Upper lobe of left lung (tissue), 6 donors: Measurements from ENCODE around the gene ARMH3. TPM values are rescaled to one million over a fixed set of nuclear protein-coding genes. Genes with fewer than 3 reads are reported as not detected.
"Not testable (repeated sequence)": the region's sequence is repeated elsewhere in the genome, so short reads cannot be mapped to it uniquely, and the experiment has no call there.

Source experiments
- ATAC-seq, 2 donors: fragments of 200-7000 bp; cut with Tn5 transposase; one replicate each; pipeline ENCODE4 v1.9.1; 2022; ENCODE audit warnings: mild to moderate bottlenecking in 2 of 2, moderate library complexity in 2 of 2; ENCODE audit not compliant: low FRiP score in 2 of 2
- DNase-seq, 2 donors: peaks; one replicate each; pipeline ENCODE4 v3.0.0-alpha.2; 2019 to 2020
- H3K27ac ChIP-seq, 4 donors: fragments of 200-600 bp; sonication (generic); one replicate each; pipeline ENCODE4 v1.5.1; 2016 to 2019
- H3K27me3 ChIP-seq, 4 donors: fragments of 200-600 bp; sonication (generic); one replicate each; pipeline ENCODE4 v1.5.1; 2017 to 2019
- H3K36me3 ChIP-seq, 4 donors: fragments of 200-600 bp; sonication (generic); one replicate each; pipeline ENCODE4 v1.5.1; 2016 to 2019
- H3K4me1 ChIP-seq, 4 donors: fragments of 200-600 bp; sonication (generic); one replicate each; pipeline ENCODE4 v1.5.1; 2018 to 2019
- H3K4me3 ChIP-seq, 4 donors: fragments of 200-600 bp; sonication (generic); one replicate each; pipeline ENCODE4 v1.5.1; 2017 to 2019; ENCODE audit warnings: mild to moderate bottlenecking in 2 of 4, moderate library complexity in 1 of 4
- H3K9me3 ChIP-seq, 4 donors: fragments of 200-600 bp; sonication (generic); one replicate each; pipeline ENCODE4 v1.5.1; 2018 to 2019
- CTCF ChIP-seq, 6 experiments: fragments of 450-650 bp in 4 of 6; fragments of 200-600 bp in 2 of 6; sonication (generic) in 2 of 6; IDR thresholded peaks; one replicate each; pipeline ENCODE4 v1.5.1; 2016 to 2019; ENCODE audit warnings: antibody characterized with exemption in 6 of 6
- EP300 ChIP-seq, 4 donors: sonication (generic); formaldehyde crosslinking; IDR thresholded peaks; one replicate each; pipeline ENCODE4 v1.5.1; 2017; ENCODE audit warnings: antibody characterized with exemption in 4 of 4, control low read depth in 2 of 4
- POLR2A ChIP-seq, 4 donors: fragments of 450-650 bp; IDR thresholded peaks; one replicate each; pipeline ENCODE4 v1.5.1; 2016 to 2017; ENCODE audit warnings: antibody characterized with exemption in 4 of 4, mild to moderate bottlenecking in 2 of 4
- POLR2AphosphoS5 ChIP-seq, 2 donors: sonication (generic); formaldehyde crosslinking; IDR thresholded peaks; one replicate each; pipeline ENCODE4 v1.5.1; 2017; ENCODE audit warnings: antibody characterized with exemption in 2 of 2
- WGBS, 2 donors: methylation state at CpG; one replicate each; pipeline ENCODE4 v1.1.5; 2017 to 2018; 5-methylcytosine and 5-hydroxymethylcytosine counted together
- total RNA-seq, 6 donors: library from RNA; depleted of rRNA in 4 of 6; stranded (reverse); fragments of >200 nt in 4 of 6; gene quantifications; one replicate each; pipeline versions ENCODE4 v1.1.0 to v1.2.1, GENCODE V29; 2016 to 2021
- donor health status: DM: no; HTN: no; CAD: no; lungs with moderate emphysema.
- donor health status: DM: no; HTN: yes; CAD: no; lungs with severe emphysema.

Gene ARMH3
- total RNA-seq, 6 donors from 2014 or later = 14.4 to 39.8 (median 25.5) TPM

- no peak for ATAC-seq
- no peak for DNase-seq
- TF ChIP-seq EP300 (IDR thresholded peaks at IDR 0.05) (no peak), CTCF (IDR thresholded peaks at IDR 0.05) (no peak), POLR2AphosphoS5 (IDR thresholded peaks at IDR 0.05) (no peak), POLR2A (IDR thresholded peaks at IDR 0.05) (no peak)
- Histone ChIP-seq H3K9me3 (no peaks in the 10 kb centered on the region), H3K4me1 (peaks cover 0 to 8% (median 2%) of the 10 kb centered on the region in 4 donors), H3K27me3 (no peaks in the 10 kb centered on the region), H3K36me3 (peaks cover 10 to 83% (median 54%) of the 10 kb centered on the region in 4 donors), H3K27ac (no peak overlapping the region), H3K4me3 (no peak overlapping the region)
- WGBS, 2 donors = 65 to 68% methylated on average over 1 of the region's 1 CpG
Observed at GRCh38 chr10:101995451-101996063, 60.4 kb downstream of the ARMH3 start.

DNA sequence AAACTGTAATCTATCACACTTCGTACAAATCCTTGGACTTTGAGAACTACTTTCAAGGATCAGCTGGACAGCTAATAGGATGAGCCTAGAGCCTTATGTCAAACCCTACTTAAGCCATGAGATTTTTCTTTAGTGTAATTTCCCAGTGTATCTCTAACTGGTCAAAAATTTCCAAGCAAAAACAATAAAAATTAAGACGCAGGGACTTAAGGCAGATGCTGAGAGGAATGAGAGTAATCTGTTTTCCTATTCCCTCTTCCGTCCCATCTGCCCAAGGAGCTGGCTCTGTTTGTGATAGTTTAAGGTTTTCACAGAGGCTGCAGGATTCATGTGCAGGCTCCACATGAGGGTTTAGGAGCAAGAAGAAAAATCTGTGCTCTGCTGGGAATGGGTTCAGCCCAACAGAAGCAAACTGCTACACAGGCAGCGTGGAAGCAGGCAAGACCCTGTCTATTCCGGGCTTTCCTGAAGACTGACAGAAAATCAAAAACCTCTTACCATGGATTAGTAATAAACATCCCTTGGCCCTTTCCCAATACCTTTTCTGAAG lies 62.2 kb downstream of the ARMH3 start:
- Histone ChIP-seq H3K36me3 (peaks cover 16 to 84% (median 63%) of the 10 kb centered on the region in 4 donors), H3K9me3 (no peaks in the 10 kb centered on the region), H3K27ac (no peak overlapping the region), H3K4me3 (no peak overlapping the region), H3K4me1 (peaks cover 0 to 8% (median 2%) of the 10 kb centered on the region in 4 donors), H3K27me3 (no peaks in the 10 kb centered on the region)
- no peak for ATAC-seq
- TF ChIP-seq POLR2AphosphoS5 (IDR thresholded peaks at IDR 0.05) (no peak), CTCF (IDR thresholded peaks at IDR 0.05) (no peak), POLR2A (IDR thresholded peaks at IDR 0.05) (no peak), EP300 (IDR thresholded peaks at IDR 0.05) (no peak)
- no peak for DNase-seq
- 95 to 97% methylated on average over 5 of the region's 5 CpGs for WGBS, 2 donors

- Histone ChIP-seq H3K4me1 (peaks cover 0 to 8% (median 2%) of the 10 kb centered on the region in 4 donors), H3K27me3 (no peaks in the 10 kb centered on the region), H3K36me3 (peaks cover 20 to 84% (median 64%) of the 10 kb centered on the region in 4 donors), H3K9me3 (no peaks in the 10 kb centered on the region), H3K4me3 (no peak overlapping the region), H3K27ac (no peak overlapping the region)
- ATAC-seq (no peak), DNase-seq (no peak)
- WGBS, 2 donors = 96 to 99% methylated on average over 4 of the region's 4 CpGs
- TF ChIP-seq EP300 (IDR thresholded peaks at IDR 0.05) (no peak), CTCF (IDR thresholded peaks at IDR 0.05) (no peak), POLR2AphosphoS5 (IDR thresholded peaks at IDR 0.05) (no peak), POLR2A (IDR thresholded peaks at IDR 0.05) (no peak)
Observed at GRCh38 chr10:101993221-101993620, 62.8 kb downstream of the ARMH3 start.

DNA sequence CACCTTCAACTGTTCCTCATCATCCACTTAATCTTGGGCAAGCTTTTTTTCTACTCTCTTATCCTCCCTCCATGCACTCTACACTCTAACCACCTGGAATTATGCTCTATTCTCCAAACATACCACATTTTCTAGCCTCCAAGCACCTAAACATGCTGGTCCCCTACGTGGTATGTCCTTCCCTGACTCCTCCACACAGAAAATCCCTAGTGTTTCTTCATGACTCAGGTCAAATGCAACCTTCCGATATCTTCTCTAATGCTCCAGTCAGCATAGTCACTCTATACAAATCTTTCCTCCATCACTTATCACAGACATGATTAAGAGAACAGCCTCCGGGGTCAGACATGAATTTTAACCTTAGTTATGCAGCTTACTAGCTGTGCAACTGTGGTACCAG lies 68.8 kb downstream of the ARMH3 start:
- Histone ChIP-seq H3K4me1 (peaks cover 10 to 20% (median 19%) of the 10 kb centered on the region in 4 donors), H3K27me3 (no peaks in the 10 kb centered on the region), H3K27ac (no peak overlapping the region), H3K36me3 (peaks cover 24 to 79% (median 51%) of the 10 kb centered on the region in 4 donors), H3K9me3 (no peaks in the 10 kb centered on the region), H3K4me3 (no peak overlapping the region)
- no peak for ATAC-seq
- DNase-seq = no peak
- WGBS, 2 donors = 59 to 74% methylated on average over 3 of the region's 3 CpGs
- TF ChIP-seq POLR2A (IDR thresholded peaks at IDR 0.05) (no peak), POLR2AphosphoS5 (IDR thresholded peaks at IDR 0.05) (no peak), CTCF (IDR thresholded peaks at IDR 0.05) (no peak), EP300 (IDR thresholded peaks at IDR 0.05) (no peak)

DNA sequence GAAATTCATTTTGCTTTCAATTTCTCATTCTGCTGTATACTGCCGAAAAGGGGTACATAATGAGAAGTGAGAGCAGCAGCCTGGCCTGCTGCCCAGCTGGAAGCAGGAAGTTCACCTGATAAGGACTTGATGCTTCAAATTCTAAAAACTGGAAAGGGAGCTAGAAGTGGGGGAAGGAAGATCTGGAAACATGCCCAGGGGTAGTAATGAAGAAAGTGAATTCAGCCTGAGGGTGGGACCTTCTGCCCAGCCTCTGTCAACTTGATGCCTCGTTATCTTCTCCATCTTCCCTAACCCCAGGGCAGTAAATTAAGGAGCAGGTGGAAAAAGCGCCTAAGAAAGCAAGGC lies 69.4 kb downstream of the ARMH3 start:
- peak in 1 of 2 donors; percentile 67 for DNase-seq
- ATAC-seq = peak; percentile 46 to 53
- Histone ChIP-seq H3K36me3 (peaks cover 24 to 76% (median 47%) of the 10 kb centered on the region in 4 donors), H3K27me3 (no peaks in the 10 kb centered on the region), H3K4me1 (peaks cover 10 to 20% (median 19%) of the 10 kb centered on the region in 4 donors), H3K9me3 (no peaks in the 10 kb centered on the region), H3K27ac (peak overlapping the region in 3 of 4 donors; percentile 36 to 69 (median 54)), H3K4me3 (no peak overlapping the region)
- TF ChIP-seq POLR2A (IDR thresholded peaks at IDR 0.05) = no peak
- TF ChIP-seq POLR2AphosphoS5 (IDR thresholded peaks at IDR 0.05) = no peak
- no peak for TF ChIP-seq EP300 (IDR thresholded peaks at IDR 0.05)
- TF ChIP-seq CTCF (IDR thresholded peaks at IDR 0.05) = no peak
- 26 to 32% methylated on average over 3 of the region's 3 CpGs for WGBS, 2 donors

DNA sequence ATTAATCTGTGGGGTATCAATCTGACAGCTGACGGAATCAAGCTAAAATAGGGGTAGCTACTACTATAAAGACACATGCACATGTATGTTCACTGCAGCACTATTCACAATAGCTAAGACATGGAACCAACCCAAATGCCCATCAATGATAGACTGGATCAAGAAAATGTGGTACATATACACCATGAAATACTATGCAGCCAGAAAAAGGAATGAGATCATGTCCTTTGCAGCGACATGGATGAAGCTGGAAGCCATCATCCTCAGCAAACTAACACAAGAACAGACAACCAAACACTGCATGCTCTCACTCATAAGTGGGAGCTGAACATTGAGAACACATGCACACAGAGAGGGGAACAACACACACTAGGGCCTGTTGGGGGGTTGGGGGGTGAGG lies 75.3 kb downstream of the ARMH3 start:
- not testable (repeated sequence) for H3K4me1 ChIP-seq, H3K4me3 ChIP-seq, H3K27ac ChIP-seq, ATAC-seq, H3K27me3 ChIP-seq, DNase-seq, H3K9me3 ChIP-seq
- WGBS, 2 donors = 96 to 98% methylated on average over 2 of the region's 2 CpGs
- peaks cover 0 to 37% (median 10%) of the 10 kb centered on the region in 4 donors for H3K36me3 ChIP-seq
